ENCODE data around the gene WDR33.

The WDR33 gene

DNA sequence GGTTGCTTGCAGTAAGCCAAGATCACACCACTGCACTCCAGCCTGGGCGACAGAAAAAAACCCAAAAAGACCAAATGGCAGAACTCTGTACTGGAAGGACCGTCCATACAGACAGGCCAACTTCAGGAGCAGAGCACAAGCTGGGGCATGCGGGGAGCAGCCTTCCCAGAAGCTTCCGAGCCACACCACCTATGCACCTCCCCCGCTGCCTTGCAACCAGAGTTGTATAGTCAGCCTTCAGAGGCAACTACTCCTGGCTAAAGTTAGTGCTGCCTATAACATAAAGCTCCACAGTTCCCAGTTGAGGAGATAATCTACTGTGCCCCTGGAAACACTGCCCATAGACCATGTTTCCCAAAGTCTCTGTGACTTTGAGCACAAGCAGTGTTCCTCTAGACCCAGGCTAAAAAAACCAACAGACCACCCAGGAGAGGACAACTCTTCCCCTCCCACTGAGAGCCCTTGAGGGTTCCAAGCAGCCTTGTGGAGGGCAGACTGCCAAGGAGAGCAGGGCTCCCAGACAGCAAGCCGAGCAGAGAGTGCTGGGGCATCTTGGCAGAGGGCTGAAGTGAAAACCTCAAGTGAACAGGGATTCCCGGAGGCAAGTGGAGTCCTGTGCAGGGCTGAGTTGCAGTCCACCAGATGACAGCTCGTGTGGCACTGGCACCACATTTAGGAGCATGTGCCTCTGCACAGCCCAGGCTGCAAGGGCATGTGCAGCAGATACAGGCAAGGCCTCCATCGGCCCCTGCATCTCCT is 102.9 kb downstream of the WDR33 start:
- no peak for DNase-seq (ENCODE audit: low read depth)
- TF ChIP-seq, protein P1, sequence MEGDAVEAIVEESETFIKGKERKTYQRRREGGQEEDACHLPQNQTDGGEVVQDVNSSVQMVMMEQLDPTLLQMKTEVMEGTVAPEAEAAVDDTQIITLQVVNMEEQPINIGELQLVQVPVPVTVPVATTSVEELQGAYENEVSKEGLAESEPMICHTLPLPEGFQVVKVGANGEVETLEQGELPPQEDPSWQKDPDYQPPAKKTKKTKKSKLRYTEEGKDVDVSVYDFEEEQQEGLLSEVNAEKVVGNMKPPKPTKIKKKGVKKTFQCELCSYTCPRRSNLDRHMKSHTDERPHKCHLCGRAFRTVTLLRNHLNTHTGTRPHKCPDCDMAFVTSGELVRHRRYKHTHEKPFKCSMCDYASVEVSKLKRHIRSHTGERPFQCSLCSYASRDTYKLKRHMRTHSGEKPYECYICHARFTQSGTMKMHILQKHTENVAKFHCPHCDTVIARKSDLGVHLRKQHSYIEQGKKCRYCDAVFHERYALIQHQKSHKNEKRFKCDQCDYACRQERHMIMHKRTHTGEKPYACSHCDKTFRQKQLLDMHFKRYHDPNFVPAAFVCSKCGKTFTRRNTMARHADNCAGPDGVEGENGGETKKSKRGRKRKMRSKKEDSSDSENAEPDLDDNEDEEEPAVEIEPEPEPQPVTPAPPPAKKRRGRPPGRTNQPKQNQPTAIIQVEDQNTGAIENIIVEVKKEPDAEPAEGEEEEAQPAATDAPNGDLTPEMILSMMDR (IDR thresholded peaks at IDR 0.05; ENCODE audit: low read length, missing control alignments): no peak
- no peak overlapping the region for H3K4me3 ChIP-seq (replicated peaks; ENCODE audit: low read depth, low read length)

DNA sequence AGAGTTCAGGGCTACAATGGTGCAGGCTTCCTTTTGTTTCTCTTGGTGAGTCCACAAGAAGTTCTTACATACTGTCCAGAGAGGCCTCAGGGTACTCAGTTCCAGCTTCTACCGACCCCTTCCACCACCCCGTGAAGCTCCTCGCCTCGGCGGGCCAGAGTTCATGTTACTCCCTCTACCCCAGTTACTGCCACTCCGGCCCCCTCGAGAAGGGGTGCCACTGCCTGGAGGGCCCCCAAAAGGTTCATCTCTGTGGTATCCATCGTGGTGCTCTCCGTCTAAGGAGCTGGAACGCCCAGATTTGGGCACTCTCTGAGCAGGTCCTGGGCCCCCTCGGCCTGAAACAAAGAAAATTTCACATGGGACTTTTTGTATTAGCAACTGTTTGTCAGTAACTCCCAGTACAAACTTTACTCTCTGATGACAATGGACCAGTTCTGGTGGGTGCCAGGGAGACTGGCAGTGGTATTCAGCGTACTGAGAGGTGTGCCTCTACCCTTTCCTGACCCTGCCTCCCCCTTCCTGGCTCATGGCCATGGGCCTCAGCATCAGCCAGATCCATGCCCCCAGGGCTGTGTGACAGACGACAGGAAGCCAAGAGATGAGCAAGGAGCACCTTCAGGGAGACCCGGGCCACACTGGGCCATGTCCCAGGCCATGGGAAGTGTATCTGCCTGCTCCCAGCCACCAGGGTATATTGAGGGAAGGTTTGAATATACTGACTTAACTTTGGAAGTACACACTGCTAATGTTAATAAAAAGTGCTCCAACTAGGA is 104.6 kb downstream of the WDR33 start:
- TF ChIP-seq, protein P1 (IDR thresholded peaks at IDR 0.05; ENCODE audit: low read length, missing control alignments): no peak
- DNase-seq (ENCODE audit: low read depth): no peak
- no peak overlapping the region for H3K4me3 ChIP-seq (replicated peaks; ENCODE audit: low read depth, low read length)

DNA sequence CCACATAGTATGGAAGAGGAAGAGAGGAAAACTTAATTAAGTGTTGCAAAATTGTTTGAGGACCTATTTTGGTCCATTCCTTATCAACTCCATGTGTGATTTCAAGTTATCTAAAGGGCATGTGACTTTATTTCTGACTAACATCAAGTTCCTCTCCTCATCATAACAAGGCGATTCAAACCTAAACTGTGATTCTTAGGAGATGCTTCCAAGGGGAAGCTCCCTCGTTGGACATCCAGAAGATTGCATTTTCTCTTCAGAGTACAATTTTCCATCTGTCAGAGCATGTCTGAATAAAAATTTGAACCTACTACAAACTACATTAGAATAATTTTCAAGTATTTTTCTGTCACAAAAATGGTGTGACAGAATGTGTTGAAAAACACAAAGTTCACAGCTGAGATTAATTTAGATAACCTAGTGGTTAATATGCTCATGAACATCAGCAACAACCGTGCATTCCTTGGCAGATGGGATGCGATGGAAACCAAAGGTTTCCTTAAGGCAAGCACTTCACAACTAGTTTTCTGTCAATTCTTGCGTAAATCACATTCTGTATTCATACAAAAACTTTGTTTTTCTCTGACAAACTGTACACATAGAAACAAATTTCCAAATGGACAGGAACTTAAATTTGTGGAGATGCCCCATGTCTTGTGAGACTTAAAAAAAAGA is 105.4 kb downstream of the WDR33 start:
- DNase-seq (ENCODE audit: low read depth): peak; percentile 43
- no peak overlapping the region for H3K4me3 ChIP-seq (replicated peaks; ENCODE audit: low read depth, low read length)
- TF ChIP-seq, protein P1 (IDR thresholded peaks at IDR 0.05; ENCODE audit: low read length, missing control alignments): no peak

DNA sequence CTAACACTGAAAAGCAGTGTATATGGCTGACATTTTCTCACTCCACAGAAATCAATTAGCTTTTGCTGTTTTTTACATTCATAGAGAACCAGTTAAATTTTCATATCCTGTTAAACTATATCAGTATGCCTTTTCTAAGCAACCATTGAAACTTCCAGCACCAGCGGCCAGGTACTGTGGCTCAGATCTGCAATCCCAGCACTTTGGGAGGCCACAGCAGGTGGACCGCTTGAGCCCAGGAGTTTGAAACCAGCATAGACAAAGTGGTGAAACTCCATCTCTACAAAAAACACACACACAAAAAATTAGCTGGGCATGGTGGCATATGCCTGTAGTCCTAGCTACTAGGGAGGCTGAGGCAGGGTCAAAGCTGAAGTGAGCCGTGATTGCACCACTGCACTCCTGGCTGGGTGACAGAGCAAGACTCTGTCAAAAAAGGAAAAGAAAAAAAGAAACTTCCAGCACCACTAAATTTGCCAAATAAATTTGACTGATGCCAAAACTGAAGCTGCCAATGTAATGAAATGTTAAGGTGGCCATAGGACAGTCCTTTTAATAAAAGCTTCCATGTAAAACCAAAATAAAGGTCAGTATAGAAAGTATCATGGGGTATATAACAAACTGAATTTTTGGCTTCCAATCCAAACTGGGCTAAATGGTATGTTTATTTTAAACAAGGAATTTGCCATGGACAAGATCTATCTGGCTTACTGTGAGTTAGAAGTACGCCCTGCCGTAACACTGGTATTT is 106.2 kb downstream of the WDR33 start:
- no peak for DNase-seq (ENCODE audit: low read depth)
- TF ChIP-seq, protein P1 (IDR thresholded peaks at IDR 0.05; ENCODE audit: low read length, missing control alignments): no peak
- no peak overlapping the region for H3K4me3 ChIP-seq (replicated peaks; ENCODE audit: low read depth, low read length)

DNA sequence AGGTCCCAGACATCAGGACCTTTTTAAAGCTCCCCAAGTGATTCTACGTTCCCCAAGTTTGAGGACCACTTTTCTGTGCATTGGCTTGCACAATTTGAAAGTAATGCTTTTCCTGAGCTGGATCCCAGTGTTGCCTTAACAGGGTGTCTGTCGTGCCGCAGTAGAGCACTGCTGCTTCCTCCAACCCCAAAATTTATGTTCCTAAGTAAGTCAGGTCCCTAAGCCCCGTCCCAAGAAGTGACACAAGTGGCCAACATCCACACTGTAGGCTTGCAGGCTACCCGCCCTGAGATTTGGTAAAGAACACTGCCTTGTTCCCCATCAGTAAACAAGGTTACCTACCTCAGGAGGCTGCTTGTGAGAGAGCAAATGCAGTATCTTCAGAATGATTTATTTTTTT is 107.7 kb downstream of the WDR33 start:
- no peak overlapping the region for H3K4me3 ChIP-seq (replicated peaks; ENCODE audit: low read depth, low read length)
- TF ChIP-seq, protein P1 (IDR thresholded peaks at IDR 0.05; ENCODE audit: low read length, missing control alignments): no peak
- no peak for DNase-seq (ENCODE audit: low read depth)

DNA sequence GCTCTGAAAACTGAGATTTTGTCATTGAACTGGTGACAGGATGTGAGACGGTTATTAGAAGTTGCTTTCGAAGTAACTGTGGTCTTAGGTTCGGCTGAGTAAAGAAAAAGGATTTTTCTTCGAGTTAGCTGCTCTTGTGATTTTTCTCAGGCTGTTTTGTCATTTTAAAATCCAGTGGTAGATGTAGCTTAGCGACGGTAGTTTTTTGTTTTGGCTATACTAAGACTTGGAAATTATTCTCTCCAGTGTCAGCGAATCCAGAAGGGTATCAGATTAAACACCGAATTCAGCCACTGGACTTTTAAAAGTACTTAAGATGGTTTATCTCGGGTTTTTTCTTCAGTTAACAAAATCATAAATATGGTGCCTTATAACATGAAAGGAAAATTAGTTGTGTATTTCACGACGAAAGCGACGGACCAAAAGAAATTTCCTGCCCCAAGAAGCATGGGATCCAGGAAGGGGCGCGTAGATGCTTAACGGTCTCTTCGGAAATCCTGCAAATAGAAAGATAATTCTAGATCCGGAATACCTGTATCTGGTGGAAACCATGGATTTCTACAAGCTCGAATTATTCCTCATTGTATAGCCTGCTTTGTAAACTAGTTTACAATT is 108.5 kb downstream of the WDR33 start:
- H3K4me3 ChIP-seq (replicated peaks; ENCODE audit: low read depth, low read length): peak overlapping the region; percentile 74
- TF ChIP-seq, protein P1 (IDR thresholded peaks at IDR 0.05; ENCODE audit: low read length, missing control alignments): no peak
- DNase-seq (ENCODE audit: low read depth): no peak
